GM12864 (cell line): ENCODE data around the gene HS6ST3.

Experiments
- DNase-seq: peaks from one replicate; pipeline ENCODE4 v3.0.0-alpha.2; 2011; ENCODE audit warnings: low read depth
- H3K4me3 ChIP-seq: 2 replicates; pipeline ENCODE4 v1.5.1; 2011; ENCODE audit warnings: mild to moderate bottlenecking, low read depth, low read length, control low read depth
- CTCF ChIP-seq: IDR thresholded peaks from 2 replicates; pipeline ENCODE4 v1.5.1; 2011; ENCODE audit warnings: low read depth, mild to moderate bottlenecking, moderate library complexity, low read length, control low read depth, inconsistent platforms; ENCODE audit errors: missing control alignments

HS6ST3 gene

DNA sequence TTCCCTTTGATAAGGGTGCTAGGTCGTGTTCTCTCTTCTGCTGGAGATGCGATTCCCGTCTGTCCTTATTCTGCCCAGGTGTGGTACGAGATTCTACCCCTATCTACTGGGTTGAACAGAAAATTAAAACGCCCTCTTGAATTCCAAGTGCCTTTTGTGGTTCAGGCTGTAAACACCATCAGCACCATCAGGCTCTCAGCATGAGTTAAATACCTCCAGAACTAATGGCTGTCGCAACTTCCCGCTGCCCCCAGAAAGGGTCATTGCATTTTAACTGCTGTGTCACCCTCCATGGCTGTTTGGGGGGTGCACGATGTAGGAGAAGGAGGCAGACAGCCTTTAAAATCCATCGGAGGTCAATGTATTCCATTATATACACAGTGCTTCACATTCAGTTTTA lies 727.0 kb downstream of the HS6ST3 start:
- no peak for DNase-seq
- H3K4me3 ChIP-seq = no peak overlapping the region
- TF ChIP-seq CTCF = no peak

GRCh38 chr13:96817336-96817941 lies 727.5 kb downstream of the HS6ST3 start:
- TF ChIP-seq CTCF = peak; percentile 47
- DNase-seq = no peak
- H3K4me3 ChIP-seq = no peak overlapping the region

GRCh38 chr13:96819375-96819774 lies 729.5 kb downstream of the HS6ST3 start:
- no peak for TF ChIP-seq CTCF
- no peak overlapping the region for H3K4me3 ChIP-seq
- DNase-seq = no peak

GRCh38 chr13:96821381-96821780 lies 731.5 kb downstream of the HS6ST3 start:
- TF ChIP-seq CTCF = no peak
- H3K4me3 ChIP-seq = no peak overlapping the region
- no peak for DNase-seq

DNA sequence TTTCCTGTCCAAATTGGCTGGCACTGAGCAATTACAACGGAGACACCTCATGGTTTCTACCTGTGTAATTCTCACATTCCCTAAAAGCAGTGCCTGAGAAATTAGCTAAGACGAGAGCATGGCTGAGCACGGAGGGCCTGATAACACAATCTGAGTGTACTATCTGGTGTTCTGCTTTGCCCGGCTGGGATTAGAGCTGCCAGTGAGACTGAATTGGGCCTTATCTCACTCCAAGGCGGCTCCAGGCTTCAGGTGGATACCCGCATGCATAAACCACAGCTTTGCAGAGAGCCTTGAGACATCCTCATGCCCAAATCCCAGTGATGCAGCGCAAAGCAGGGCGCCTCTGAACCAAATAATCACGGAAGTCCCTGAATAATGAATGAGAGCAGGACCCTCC lies 732.1 kb downstream of the HS6ST3 start:
- H3K4me3 ChIP-seq = no peak overlapping the region
- no peak for DNase-seq
- TF ChIP-seq CTCF = no peak

DNA sequence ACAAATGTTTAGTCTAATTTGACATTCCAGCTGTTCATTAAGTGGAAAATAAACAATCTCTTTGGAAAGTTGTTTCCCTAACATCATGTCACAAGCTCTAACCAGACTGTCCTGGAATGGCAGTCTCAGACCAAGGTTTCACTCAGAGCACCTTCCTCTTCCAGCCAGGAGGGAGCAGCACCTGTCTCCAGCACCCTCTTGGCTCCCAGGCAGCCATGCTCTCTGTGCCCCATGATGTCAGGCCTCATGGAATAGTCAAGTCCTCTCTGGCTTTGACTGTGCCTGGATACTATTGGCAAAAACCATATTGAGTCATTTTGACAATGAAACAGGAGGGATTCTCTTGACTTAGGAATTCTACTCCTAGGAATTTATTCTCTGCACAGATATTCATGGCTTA lies 733.0 kb downstream of the HS6ST3 start:
- TF ChIP-seq CTCF = peak; percentile 43

GRCh38 chr13:96824140-96824539 lies 734.2 kb downstream of the HS6ST3 start:
- no peak overlapping the region for H3K4me3 ChIP-seq
- no peak for TF ChIP-seq CTCF
- DNase-seq = no peak

More for the DNA sequence above, 733.0 kb downstream of the HS6ST3 start:
- no peak for DNase-seq
- H3K4me3 ChIP-seq = no peak overlapping the region
